ENCODE data around the gene PCYT1B. TPM values are rescaled to one million over a fixed set of nuclear protein-coding genes. Genes with fewer than 3 reads are reported as not detected.

PCYT1B gene
- polyA plus RNA-seq, 1 donor, result 1.2 TPM

GRCh38 chrX:24520472-24520871 lies 126.7 kb downstream of the PCYT1B start:
- no peak for DNase-seq

DNA sequence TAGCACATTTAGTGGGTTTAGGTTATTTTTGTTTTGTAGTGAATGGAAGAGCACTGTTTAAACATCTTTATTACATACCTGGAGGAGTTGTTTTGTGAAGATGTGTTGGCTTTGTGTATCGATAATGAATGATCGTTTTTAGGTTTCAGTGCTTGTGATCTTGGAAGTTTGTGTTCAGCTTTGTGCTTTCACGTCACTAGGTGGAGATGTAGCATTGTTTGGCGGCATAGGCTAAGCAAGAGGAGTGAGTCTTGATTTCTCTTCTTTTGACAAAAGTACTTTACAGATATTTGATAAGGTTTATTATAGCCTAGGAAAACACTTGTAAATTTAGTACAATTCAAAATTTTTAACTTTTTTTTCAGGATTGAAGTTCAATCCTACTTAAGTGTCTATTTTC lies 131.7 kb downstream of the PCYT1B start:
- DNase-seq, result peak; percentile 24

GRCh38 chrX:24513416-24513815 lies 133.7 kb downstream of the PCYT1B start:
- no peak for DNase-seq

- no peak for DNase-seq
Measured at GRCh38 chrX:24508375-24508774, 138.8 kb downstream of the PCYT1B start.

Other genes with a start within 250 kb of the PCYT1B start
- 1.5 TPM for gene PDK3, start 182.1 kb downstream of the PCYT1B start, polyA plus RNA-seq (ENCODE audit: insufficient read length)
- gene POLA1, start 46.6 kb upstream of the PCYT1B start, polyA plus RNA-seq (ENCODE audit: insufficient read length), result 17.7 TPM